H9 (cell line): ENCODE measurements around the gene AMER3. TPM values are rescaled to one million over a fixed set of nuclear protein-coding genes. Genes with fewer than 3 reads are reported as not detected.

Experiments
- DNase-seq: peaks from one replicate; pipeline ENCODE4 v3.0.0-alpha.2; 2017
- H2AFZ ChIP-seq: one replicate; pipeline ENCODE4 v1.6.1; 2013; ENCODE audit warnings: mild to moderate bottlenecking, low read length, control low read depth, moderate library complexity
- H2AK5ac ChIP-seq: 2 replicates; pipeline ENCODE4 v1.6.1; 2013; ENCODE audit warnings: low read length, control low read depth, mixed read lengths; ENCODE audit not compliant: insufficient read length
- H2BK120ac ChIP-seq: one replicate; pipeline ENCODE4 v1.6.1; 2013; ENCODE audit warnings: low read depth, mild to moderate bottlenecking, low read length, control low read depth, inconsistent platforms; ENCODE audit not compliant: poor library complexity, severe bottlenecking
- H2BK12ac ChIP-seq: 2 replicates; pipeline ENCODE4 v1.6.1; 2013; ENCODE audit warnings: low read length, control low read depth, mixed read lengths, low read depth; ENCODE audit not compliant: insufficient read length
- H2BK15ac ChIP-seq: 2 replicates; pipeline ENCODE4 v1.6.1; 2013; ENCODE audit warnings: low read depth, low read length, control low read depth
- H2BK20ac ChIP-seq: one replicate; pipeline ENCODE4 v1.6.1; 2013; ENCODE audit warnings: low read depth, mild to moderate bottlenecking, low read length, control low read depth, inconsistent platforms; ENCODE audit not compliant: poor library complexity, severe bottlenecking
- H2BK5ac ChIP-seq: 2 replicates; pipeline ENCODE4 v1.6.1; 2013; ENCODE audit warnings: low read length, control low read depth, mixed read lengths; ENCODE audit not compliant: insufficient read length
- H3K14ac ChIP-seq: 2 replicates; pipeline ENCODE4 v1.6.1; 2013; ENCODE audit warnings: low read length, control low read depth; ENCODE audit not compliant: insufficient read depth
- H3K18ac ChIP-seq: 2 replicates; pipeline ENCODE4 v1.6.1; 2013; ENCODE audit warnings: low read depth, mild to moderate bottlenecking, mixed read lengths, low read length, control low read depth; ENCODE audit not compliant: insufficient read length
- H3K23ac ChIP-seq: 2 replicates; pipeline ENCODE4 v1.6.1; 2013; ENCODE audit warnings: low read length, control low read depth, mixed read lengths, low read depth; ENCODE audit not compliant: insufficient read length
- H3K23me2 ChIP-seq: 2 replicates; pipeline ENCODE4 v1.6.1; 2013; ENCODE audit warnings: low read depth, mild to moderate bottlenecking, mixed read lengths, low read length, control low read depth; ENCODE audit not compliant: insufficient read length, poor library complexity, severe bottlenecking
- H3K27ac ChIP-seq: 2 replicates; pipeline ENCODE4 v1.5.1; 2013; ENCODE audit warnings: low read length, control low read depth, mixed read lengths, low read depth; ENCODE audit not compliant: insufficient read length
- H3K27me3 ChIP-seq: 2 replicates; pipeline ENCODE4 v1.6.1; 2013; ENCODE audit warnings: low read length, control low read depth, inconsistent platforms; ENCODE audit not compliant: insufficient read depth
- H3K4ac ChIP-seq: 2 replicates; pipeline ENCODE4 v1.6.1; 2013; ENCODE audit warnings: low read depth, mild to moderate bottlenecking, control low read depth, inconsistent platforms, low read length, moderate library complexity
- H3K4me1 ChIP-seq: 2 replicates; pipeline ENCODE4 v1.6.1; 2013; ENCODE audit warnings: low read length, control low read depth, inconsistent platforms; ENCODE audit not compliant: insufficient read depth
- H3K4me2 ChIP-seq: 2 replicates; pipeline ENCODE4 v1.6.1; 2013; ENCODE audit warnings: low read length, control low read depth, mixed read lengths; ENCODE audit not compliant: insufficient read length, insufficient read depth
- H3K56ac ChIP-seq: 2 replicates; pipeline ENCODE4 v1.6.1; 2013; ENCODE audit warnings: low read depth, mild to moderate bottlenecking, mixed read lengths, low read length, control low read depth; ENCODE audit not compliant: insufficient read length
- H3K79me1 ChIP-seq: 2 replicates; pipeline ENCODE4 v1.6.1; 2013; ENCODE audit warnings: low read depth, mild to moderate bottlenecking, moderate library complexity, low read length, control low read depth, inconsistent platforms; ENCODE audit not compliant: insufficient read depth, poor library complexity, severe bottlenecking
- H3K79me2 ChIP-seq: 2 replicates; pipeline ENCODE4 v1.6.1; 2013; ENCODE audit warnings: low read length, control low read depth, inconsistent platforms; ENCODE audit not compliant: insufficient read depth
- H3K9ac ChIP-seq: 2 replicates; pipeline ENCODE4 v1.6.1; 2013; ENCODE audit warnings: low read length, control low read depth, mixed read lengths; ENCODE audit not compliant: insufficient read length; ENCODE audit errors: extremely low read depth
- H3K9me3 ChIP-seq: one replicate; pipeline ENCODE4 v1.6.1; 2013; ENCODE audit warnings: low read depth, low read length, inconsistent platforms; ENCODE audit not compliant: control insufficient read depth
- H3T11ph ChIP-seq: one replicate; pipeline ENCODE4 v1.6.1; 2013; ENCODE audit warnings: mild to moderate bottlenecking, low read length, control low read depth, inconsistent platforms
- H4K20me1 ChIP-seq: one replicate; pipeline ENCODE4 v1.6.1; 2013; ENCODE audit not compliant: control insufficient read depth, insufficient read length, insufficient read depth
- H4K5ac ChIP-seq: 2 replicates; pipeline ENCODE4 v1.6.1; 2013; ENCODE audit warnings: low read depth, mild to moderate bottlenecking, mixed read lengths, low read length, control low read depth; ENCODE audit not compliant: insufficient read length
- H4K8ac ChIP-seq: replicated peaks from 2 replicates; pipeline ENCODE4 v1.6.1; 2013; ENCODE audit warnings: low read length, control low read depth, mixed read lengths, low read depth; ENCODE audit not compliant: insufficient read length
- H4K91ac ChIP-seq: 2 replicates; pipeline ENCODE4 v1.6.1; 2013; ENCODE audit warnings: low read depth, mild to moderate bottlenecking, moderate library complexity, mixed read lengths, low read length, control low read depth; ENCODE audit not compliant: insufficient read length
- H3K27ac Mint-ChIP-seq, 3 experiments: 2 replicates in 2 of 3; 3 replicates in 1 of 3; pipeline ENCODE4 v1.8.0; 2020 to 2021; ENCODE audit warnings: mixed read lengths in 3 of 3, mild to moderate bottlenecking in 1 of 3, moderate library complexity in 1 of 3
- H3K27me3 Mint-ChIP-seq: 2 replicates; pipeline ENCODE4 v1.8.0; 2021; ENCODE audit warnings: low read depth, mild to moderate bottlenecking, moderate library complexity, mixed read lengths
- H3K36me3 Mint-ChIP-seq, 3 experiments: 2 replicates in 2 of 3; 3 replicates in 1 of 3; pipeline ENCODE4 v1.8.0; 2020 to 2021; ENCODE audit warnings: low read depth in 3 of 3, mixed read lengths in 3 of 3; ENCODE audit not compliant: insufficient read depth in 1 of 3
- H3K4me1 Mint-ChIP-seq, 2 experiments: 2 replicates each; pipeline ENCODE4 v1.8.0; 2020; ENCODE audit warnings: mixed read lengths in 2 of 2
- H3K4me3 Mint-ChIP-seq, 2 experiments: 2 replicates in 1 of 2; 3 replicates in 1 of 2; pipeline ENCODE4 v1.8.0; 2020 to 2021; ENCODE audit warnings: mild to moderate bottlenecking in 2 of 2, mixed read lengths in 2 of 2, moderate library complexity in 1 of 2
- H3K9me3 Mint-ChIP-seq, 2 experiments: 2 replicates in 1 of 2; 3 replicates in 1 of 2; pipeline ENCODE4 v1.8.0; 2020; ENCODE audit warnings: mild to moderate bottlenecking in 2 of 2, mixed read lengths in 2 of 2, moderate library complexity in 1 of 2
- WGBS: extraction: QIAGEN DNeasy Blood & Tissue Kit; methylation state at CpG from one replicate; pipeline ENCODE4 v1.1.7; 2013; ENCODE audit warnings: missing lambda C conversion rate, low lambda C conversion rate, mixed read lengths; ENCODE audit not compliant: insufficient read length; ENCODE audit errors: extremely low coverage; 5-methylcytosine and 5-hydroxymethylcytosine counted together
- total RNA-seq: library from RNA; stranded (reverse); gene quantifications from 2 replicates; pipeline ENCODE4 v1.2.1, GENCODE V29; 2021
- TF ChIP-seq, protein P1 (sequence below): fragments of 200-600 bp; sonication (generic); conservative IDR thresholded peaks from 3 replicates; pipeline ENCODE4 v1.8.0; 2021; ENCODE audit warnings: antibody characterized with exemption, mild to moderate bottlenecking

Gene AMER3
- total RNA-seq, 1 experiment from 2014 or later = 0.59 TPM

DNA sequence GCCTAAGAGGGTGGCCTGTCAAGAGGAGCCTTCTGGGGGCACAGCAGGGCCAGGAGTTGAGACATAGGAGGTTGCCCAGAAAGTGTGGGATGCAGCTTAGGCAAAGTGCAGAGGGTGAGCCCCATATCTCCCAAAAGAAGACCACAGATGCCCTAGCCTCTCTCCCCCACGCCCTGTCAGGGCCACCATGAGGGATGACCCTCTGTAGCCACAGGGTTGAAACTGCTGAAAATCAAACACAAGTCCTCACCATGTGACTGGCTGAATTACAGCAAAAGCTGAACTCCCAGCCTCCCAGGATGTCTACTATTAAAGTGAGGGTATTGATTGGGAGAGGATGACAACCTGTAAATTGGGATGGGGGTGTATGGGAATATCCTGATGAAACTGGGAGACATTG lies 44.0 kb downstream of the AMER3 start:
- no CpG with 5 or more reads among the region's 1 CpG for WGBS
- Histone ChIP-seq H4K8ac (no peak overlapping the region), H3K27ac (no peak overlapping the region), H3K4me1 (no peaks in the 10 kb centered on the region), H3T11ph (no peak overlapping the region), H2AFZ (no peak overlapping the region), H3K79me1 (no peaks in the 10 kb centered on the region), H2BK5ac (no peak overlapping the region), H4K20me1 (no peaks in the 10 kb centered on the region), H3K9me3 (no peaks in the 10 kb centered on the region), H3K23ac (no peak overlapping the region), H2BK20ac (no peak overlapping the region), H3K9ac (no peak overlapping the region), H2BK120ac (no peak overlapping the region), H2BK12ac (no peak overlapping the region), H2AK5ac (no peak overlapping the region), H3K18ac (no peak overlapping the region), H3K4me2 (no peak overlapping the region), H4K91ac (no peak overlapping the region), H3K79me2 (no peaks in the 10 kb centered on the region), H3K4ac (no peak overlapping the region), H2BK15ac (no peak overlapping the region), H3K27me3 (no peaks in the 10 kb centered on the region; the same call in 1 of the 2 replicates), H3K23me2 (peaks cover 12% of the 10 kb centered on the region), H4K5ac (no peak overlapping the region), H3K14ac (no peak overlapping the region), H3K56ac (no peak overlapping the region)
- TF ChIP-seq, protein P1, sequence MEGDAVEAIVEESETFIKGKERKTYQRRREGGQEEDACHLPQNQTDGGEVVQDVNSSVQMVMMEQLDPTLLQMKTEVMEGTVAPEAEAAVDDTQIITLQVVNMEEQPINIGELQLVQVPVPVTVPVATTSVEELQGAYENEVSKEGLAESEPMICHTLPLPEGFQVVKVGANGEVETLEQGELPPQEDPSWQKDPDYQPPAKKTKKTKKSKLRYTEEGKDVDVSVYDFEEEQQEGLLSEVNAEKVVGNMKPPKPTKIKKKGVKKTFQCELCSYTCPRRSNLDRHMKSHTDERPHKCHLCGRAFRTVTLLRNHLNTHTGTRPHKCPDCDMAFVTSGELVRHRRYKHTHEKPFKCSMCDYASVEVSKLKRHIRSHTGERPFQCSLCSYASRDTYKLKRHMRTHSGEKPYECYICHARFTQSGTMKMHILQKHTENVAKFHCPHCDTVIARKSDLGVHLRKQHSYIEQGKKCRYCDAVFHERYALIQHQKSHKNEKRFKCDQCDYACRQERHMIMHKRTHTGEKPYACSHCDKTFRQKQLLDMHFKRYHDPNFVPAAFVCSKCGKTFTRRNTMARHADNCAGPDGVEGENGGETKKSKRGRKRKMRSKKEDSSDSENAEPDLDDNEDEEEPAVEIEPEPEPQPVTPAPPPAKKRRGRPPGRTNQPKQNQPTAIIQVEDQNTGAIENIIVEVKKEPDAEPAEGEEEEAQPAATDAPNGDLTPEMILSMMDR = no peak
- Mint-ChIP-seq H3K9me3 (no peaks in the 10 kb centered on the region), H3K36me3 (no peaks in the 10 kb centered on the region), H3K27ac (no peak overlapping the region), H3K4me1 (peaks cover 24 to 29% of the 10 kb centered on the region in 2 experiments), H3K4me3 (peak overlapping the region; percentile 58 to 79; a peak in 1 of 5 replicates), H3K27me3 (peaks cover 18% of the 10 kb centered on the region)
- no peak for DNase-seq
